GM23248 (cell line): ENCODE results near the gene RASAL2.

Experiments used
- EZH2 ChIP-seq: fragments of 200-600 bp; sonication (generic); IDR thresholded peaks from 2 replicates; pipeline ENCODE4 v1.6.1; 2018; ENCODE audit warnings: antibody characterized with exemption, mild to moderate bottlenecking; ENCODE audit not compliant: insufficient read depth, poor library complexity, severe bottlenecking
- EZH2phosphoT487 ChIP-seq: fragments of 200-600 bp; sonication (generic); IDR thresholded peaks from 2 replicates; pipeline ENCODE4 v1.6.1; 2018; ENCODE audit warnings: antibody characterized with exemption, moderate library complexity, mild to moderate bottlenecking, low read depth; ENCODE audit not compliant: insufficient read depth

DNA sequence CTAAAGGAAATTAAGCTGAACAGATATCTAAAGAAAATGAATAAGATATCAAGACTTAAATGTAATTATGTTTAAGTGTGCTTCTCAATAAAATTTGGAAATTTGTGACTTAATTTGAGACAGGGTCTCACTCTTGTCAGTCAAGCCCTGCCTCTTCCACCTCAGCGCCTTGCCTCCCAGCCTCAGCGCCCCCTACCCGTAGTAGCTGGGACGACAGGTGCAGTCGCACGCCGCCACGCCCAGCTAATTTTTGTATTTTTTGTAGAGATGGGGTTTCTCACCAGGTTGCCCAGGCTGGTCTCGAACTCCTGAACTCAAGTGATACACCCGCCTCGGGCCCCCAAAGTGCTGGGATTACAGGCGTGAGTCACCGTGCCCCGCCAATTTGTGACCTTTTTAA lies 285.9 kb downstream of the RASAL2 start:
- TF ChIP-seq EZH2 (no peak), EZH2phosphoT487 (no peak)
